Trophoblast cell (in vitro differentiated cells and primary cell): ENCODE results near the gene GHITM.
"Not testable (repeated sequence)": the region's sequence is repeated elsewhere in the genome, so short reads cannot be mapped to it uniquely, and the experiment has no call there.

Experiments used
- DNase-seq, 2 donors: peaks; one replicate each; pipeline ENCODE4 v3.0.0-alpha.2; 2016
- H2AFZ ChIP-seq: 2 replicates; pipeline ENCODE4 v1.6.1; 2013; ENCODE audit warnings: low read length, moderate library complexity, mild to moderate bottlenecking; ENCODE audit not compliant: insufficient read depth, poor library complexity
- H2AK5ac ChIP-seq: 2 replicates; pipeline ENCODE4 v1.6.1; 2013; ENCODE audit warnings: mild to moderate bottlenecking, low read length
- H2BK120ac ChIP-seq: 2 replicates; pipeline ENCODE4 v1.6.1; 2013; ENCODE audit warnings: low read length, mild to moderate bottlenecking, moderate library complexity; ENCODE audit not compliant: insufficient read depth, poor library complexity
- H2BK12ac ChIP-seq: 2 replicates; pipeline ENCODE4 v1.6.1; 2013; ENCODE audit warnings: mild to moderate bottlenecking, low read length, moderate library complexity
- H2BK5ac ChIP-seq: 2 replicates; pipeline ENCODE4 v1.6.1; 2013; ENCODE audit warnings: low read length, low read depth, moderate library complexity, mild to moderate bottlenecking; ENCODE audit not compliant: poor library complexity
- H3K14ac ChIP-seq: 2 replicates; pipeline ENCODE4 v1.6.1; 2013; ENCODE audit warnings: mild to moderate bottlenecking, low read length
- H3K18ac ChIP-seq: 2 replicates; pipeline ENCODE4 v1.6.1; 2013; ENCODE audit warnings: mild to moderate bottlenecking, low read length
- H3K23ac ChIP-seq: 2 replicates; pipeline ENCODE4 v1.6.1; 2013; ENCODE audit warnings: low read length
- H3K27ac ChIP-seq: 2 replicates; pipeline ENCODE4 v1.5.1; 2013; ENCODE audit warnings: low read depth, mild to moderate bottlenecking, inconsistent platforms, low read length, moderate library complexity
- H3K27me3 ChIP-seq: 2 replicates; pipeline ENCODE4 v1.6.1; 2013; ENCODE audit warnings: inconsistent platforms, mild to moderate bottlenecking, low read length, moderate library complexity; ENCODE audit not compliant: insufficient read depth
- H3K36me3 ChIP-seq, 2 experiments: 1 replicate in 1 of 2; 2 replicates in 1 of 2; pipeline ENCODE4 v1.6.1; 2013; ENCODE audit warnings: low read length in 2 of 2, mild to moderate bottlenecking in 2 of 2, moderate library complexity in 1 of 2; ENCODE audit not compliant: insufficient read depth in 2 of 2, control insufficient read depth in 1 of 2
- H3K4ac ChIP-seq: 2 replicates; pipeline ENCODE4 v1.6.1; 2013; ENCODE audit warnings: low read depth, mild to moderate bottlenecking, low read length, moderate library complexity
- H3K4me1 ChIP-seq, 2 experiments: 1 replicate in 1 of 2; 2 replicates in 1 of 2; pipeline ENCODE4 v1.6.1; 2013; ENCODE audit warnings: low read length in 2 of 2, mild to moderate bottlenecking in 2 of 2, moderate library complexity in 1 of 2; ENCODE audit not compliant: insufficient read depth in 2 of 2, control insufficient read depth in 1 of 2
- H3K4me2 ChIP-seq: 2 replicates; pipeline ENCODE4 v1.6.1; 2013; ENCODE audit warnings: inconsistent platforms, mild to moderate bottlenecking, low read length, moderate library complexity
- H3K4me3 ChIP-seq: 2 replicates; pipeline ENCODE4 v1.5.1; 2013; ENCODE audit warnings: mild to moderate bottlenecking, low read depth, low read length, inconsistent platforms
- H3K79me1 ChIP-seq: one replicate; pipeline ENCODE4 v1.6.1; 2013; ENCODE audit warnings: low read length
- H3K79me2 ChIP-seq: 2 replicates; pipeline ENCODE4 v1.6.1; 2013; ENCODE audit warnings: low read length, mild to moderate bottlenecking; ENCODE audit not compliant: control insufficient read depth, insufficient read depth, poor library complexity
- H3K9ac ChIP-seq: 2 replicates; pipeline ENCODE4 v1.6.1; 2013; ENCODE audit warnings: mild to moderate bottlenecking, low read length
- H3K9me3 ChIP-seq: 2 replicates; pipeline ENCODE4 v1.6.1; 2013; ENCODE audit warnings: low read depth, mild to moderate bottlenecking, control low read depth, inconsistent platforms, low read length; ENCODE audit not compliant: insufficient read depth
- H4K12ac ChIP-seq: 2 replicates; pipeline ENCODE4 v1.6.1; 2013; ENCODE audit warnings: low read depth, mild to moderate bottlenecking, low read length, moderate library complexity
- H4K8ac ChIP-seq: 2 replicates; pipeline ENCODE4 v1.6.1; 2013; ENCODE audit warnings: low read depth, mild to moderate bottlenecking, low read length, moderate library complexity
- H4K91ac ChIP-seq: one replicate; pipeline ENCODE4 v1.6.1; 2013; ENCODE audit warnings: low read depth, mild to moderate bottlenecking, low read length, moderate library complexity
- WGBS: extraction: QIAGEN DNeasy Blood & Tissue Kit; methylation state at CpG from one replicate; pipeline ENCODE4 v1.1.7; 2013; ENCODE audit warnings: missing lambda C conversion rate; ENCODE audit not compliant: insufficient read length, insufficient coverage; ENCODE audit errors: extremely low coverage; 5-methylcytosine and 5-hydroxymethylcytosine counted together

Gene GHITM

DNA sequence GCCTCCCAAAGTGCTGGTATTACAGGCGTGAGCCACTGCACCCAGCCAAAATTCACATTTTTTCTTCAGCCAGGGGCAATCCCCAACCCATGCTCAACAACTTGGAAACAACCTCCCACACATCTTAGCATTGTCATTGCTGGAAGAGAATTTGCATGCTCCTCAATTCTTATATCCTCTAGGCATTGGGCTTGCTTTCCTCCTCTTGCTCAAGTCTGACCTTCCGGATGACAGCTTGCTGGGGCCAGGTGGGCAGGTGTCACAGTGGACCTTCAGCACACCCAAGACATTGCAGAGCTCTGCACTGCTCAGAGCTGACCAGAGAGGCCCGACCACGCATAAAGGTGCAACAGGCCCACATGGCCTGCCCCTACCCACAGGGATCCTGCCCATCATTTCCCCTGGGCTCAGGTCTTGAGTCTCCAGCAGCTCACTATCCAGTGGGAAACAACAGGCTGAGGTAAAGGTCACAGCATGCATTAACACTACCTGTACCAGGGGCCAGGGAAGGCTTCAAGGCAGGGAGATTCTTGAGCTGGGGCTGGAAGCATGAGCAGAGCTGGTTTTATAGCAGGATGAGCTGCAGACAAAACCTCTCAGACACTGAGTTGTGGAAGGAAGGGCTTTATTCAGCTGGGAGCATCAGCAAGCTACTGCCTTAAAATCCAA, 27.4 kb downstream of the GHITM start:
- H3K4ac ChIP-seq: no peak overlapping the region
- no peak overlapping the region for H2BK120ac ChIP-seq
- H3K23ac ChIP-seq: no peak overlapping the region
- H2AK5ac ChIP-seq: no peak overlapping the region
- no peak overlapping the region for H3K27ac ChIP-seq
- H2BK12ac ChIP-seq: no peak overlapping the region
- no CpG with 5 or more reads among the region's 4 CpGs for WGBS
- no peak overlapping the region for H3K4me2 ChIP-seq
- H3K79me2 ChIP-seq: no peaks in the 10 kb centered on the region
- no peak overlapping the region for H3K18ac ChIP-seq
- no peak overlapping the region for H3K14ac ChIP-seq
- H3K9ac ChIP-seq: no peak overlapping the region
- H3K36me3 ChIP-seq: no peaks in the 10 kb centered on the region
- no peak overlapping the region for H4K8ac ChIP-seq
- H3K27me3 ChIP-seq: no peaks in the 10 kb centered on the region
- no peak overlapping the region for H2BK5ac ChIP-seq
- H2AFZ ChIP-seq: no peak overlapping the region
- H3K9me3 ChIP-seq: no peaks in the 10 kb centered on the region
- no peak overlapping the region for H4K91ac ChIP-seq
- no peak overlapping the region for H4K12ac ChIP-seq
- H3K4me3 ChIP-seq: no peak overlapping the region
- no peak for DNase-seq
- H3K79me1 ChIP-seq: no peaks in the 10 kb centered on the region
- no peaks in the 10 kb centered on the region for H3K4me1 ChIP-seq

DNA sequence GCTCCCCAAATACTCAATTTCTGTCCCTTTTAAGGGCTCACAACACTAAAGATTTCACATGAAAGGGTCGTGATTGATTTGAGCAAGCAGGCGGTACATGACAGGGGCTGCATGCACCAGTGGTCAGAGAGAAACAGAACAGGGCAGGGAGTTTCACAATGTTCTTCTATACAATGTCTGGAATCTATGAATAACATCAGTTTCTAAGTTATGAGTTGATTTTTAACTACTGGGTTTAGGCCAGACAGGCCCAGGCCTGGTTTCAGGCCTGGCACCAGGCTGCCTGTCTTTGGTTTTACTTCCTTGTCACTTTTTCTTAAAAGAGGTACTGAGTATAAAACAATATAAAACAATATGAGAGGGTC, 28.0 kb downstream of the GHITM start:
- H3K4ac ChIP-seq, H3K14ac ChIP-seq, H2BK5ac ChIP-seq, H3K4me3 ChIP-seq, H2AFZ ChIP-seq, H3K9ac ChIP-seq, H3K27ac ChIP-seq, H3K27me3 ChIP-seq, H3K79me2 ChIP-seq, H2BK120ac ChIP-seq, H4K91ac ChIP-seq, H3K4me1 ChIP-seq, H2AK5ac ChIP-seq, H3K18ac ChIP-seq, H3K23ac ChIP-seq, H2BK12ac ChIP-seq, H4K12ac ChIP-seq, H3K9me3 ChIP-seq, DNase-seq, H3K4me2 ChIP-seq, H3K36me3 ChIP-seq, H3K79me1 ChIP-seq, H4K8ac ChIP-seq: not testable (repeated sequence)
- no CpG with 5 or more reads among the region's 2 CpGs for WGBS

DNA sequence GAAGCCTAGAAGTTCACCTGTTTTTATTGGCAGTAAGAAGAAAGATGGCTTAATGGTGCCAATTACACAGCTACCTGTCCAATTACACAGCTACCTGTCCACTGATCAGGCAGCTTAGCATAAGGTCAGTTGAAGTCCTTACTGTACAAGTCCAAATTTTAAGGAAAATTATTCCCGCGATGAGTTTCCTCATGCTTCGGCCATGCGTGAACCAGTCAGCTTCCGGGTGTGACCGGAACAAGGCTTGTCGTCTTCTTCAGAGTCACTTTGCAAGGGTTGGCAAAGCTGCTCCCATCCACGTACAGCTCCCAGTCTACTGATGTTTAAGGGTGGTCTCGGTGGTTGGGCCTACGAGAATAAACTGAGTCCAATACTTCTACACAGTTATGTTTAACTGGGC, 29.1 kb downstream of the GHITM start:
- not testable (repeated sequence) for H3K27me3 ChIP-seq
- whole genome bisulfite sequencing: no CpG with 5 or more reads among the region's 10 CpGs

DNA sequence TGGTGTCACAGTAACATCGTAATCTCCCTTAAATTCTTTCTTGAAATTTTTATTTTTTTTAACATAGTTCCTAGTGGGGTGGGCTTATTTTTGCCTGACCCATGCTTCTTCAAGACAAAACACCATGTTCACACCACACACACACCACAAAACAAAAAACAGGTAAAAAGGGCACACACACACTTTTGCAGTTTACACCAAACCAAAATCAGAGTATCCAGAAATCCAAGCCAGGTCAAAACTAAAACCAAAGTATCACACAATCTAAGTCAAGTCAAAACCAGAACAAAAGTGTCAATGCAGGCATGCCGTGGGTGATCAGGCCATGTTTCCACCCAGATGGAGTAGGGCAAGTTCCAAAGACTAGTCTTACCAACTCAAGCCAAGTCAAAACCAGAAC, 31.9 kb downstream of the GHITM start:
- not testable (repeated sequence) for H2AFZ ChIP-seq, H3K4me1 ChIP-seq, H3K9ac ChIP-seq, H3K79me1 ChIP-seq, H4K8ac ChIP-seq, H2BK120ac ChIP-seq, DNase-seq, H3K27ac ChIP-seq, H2BK12ac ChIP-seq, H2AK5ac ChIP-seq, H3K36me3 ChIP-seq, H3K9me3 ChIP-seq, H3K4ac ChIP-seq, H3K14ac ChIP-seq, H3K23ac ChIP-seq, H4K91ac ChIP-seq, H3K27me3 ChIP-seq, H4K12ac ChIP-seq, H3K4me2 ChIP-seq, H3K18ac ChIP-seq, H2BK5ac ChIP-seq, H3K79me2 ChIP-seq
- H3K4me3 ChIP-seq: peak overlapping the region; percentile 21
- no CpG with 5 or more reads among the region's 2 CpGs for WGBS

More for the DNA sequence above, 29.1 kb downstream of the GHITM start:
- not testable (repeated sequence) for H3K4me2 ChIP-seq, H4K91ac ChIP-seq, H3K18ac ChIP-seq, H4K12ac ChIP-seq, H3K36me3 ChIP-seq, H3K9ac ChIP-seq, DNase-seq, H4K8ac ChIP-seq, H3K4ac ChIP-seq, H3K79me2 ChIP-seq, H3K4me3 ChIP-seq, H3K14ac ChIP-seq, H3K4me1 ChIP-seq, H3K23ac ChIP-seq, H2AFZ ChIP-seq, H3K79me1 ChIP-seq, H2AK5ac ChIP-seq, H3K9me3 ChIP-seq, H3K27ac ChIP-seq, H2BK120ac ChIP-seq, H2BK12ac ChIP-seq, H2BK5ac ChIP-seq
